ENCODE measurements around the gene SECTM1.
A peak's percentile ranks its signal among the peaks of the same experiment; 100 is the strongest.

Gene SECTM1

GRCh38 chr17:82327289-82327688 is 6.3 kb downstream of the SECTM1 start:
- DNase-seq: no peak

- no peak for DNase-seq
Observed at GRCh38 chr17:82325286-82326180, 8.0 kb downstream of the SECTM1 start.

GRCh38 chr17:82324566-82325285 is 8.8 kb downstream of the SECTM1 start:
- no peak for DNase-seq

DNA sequence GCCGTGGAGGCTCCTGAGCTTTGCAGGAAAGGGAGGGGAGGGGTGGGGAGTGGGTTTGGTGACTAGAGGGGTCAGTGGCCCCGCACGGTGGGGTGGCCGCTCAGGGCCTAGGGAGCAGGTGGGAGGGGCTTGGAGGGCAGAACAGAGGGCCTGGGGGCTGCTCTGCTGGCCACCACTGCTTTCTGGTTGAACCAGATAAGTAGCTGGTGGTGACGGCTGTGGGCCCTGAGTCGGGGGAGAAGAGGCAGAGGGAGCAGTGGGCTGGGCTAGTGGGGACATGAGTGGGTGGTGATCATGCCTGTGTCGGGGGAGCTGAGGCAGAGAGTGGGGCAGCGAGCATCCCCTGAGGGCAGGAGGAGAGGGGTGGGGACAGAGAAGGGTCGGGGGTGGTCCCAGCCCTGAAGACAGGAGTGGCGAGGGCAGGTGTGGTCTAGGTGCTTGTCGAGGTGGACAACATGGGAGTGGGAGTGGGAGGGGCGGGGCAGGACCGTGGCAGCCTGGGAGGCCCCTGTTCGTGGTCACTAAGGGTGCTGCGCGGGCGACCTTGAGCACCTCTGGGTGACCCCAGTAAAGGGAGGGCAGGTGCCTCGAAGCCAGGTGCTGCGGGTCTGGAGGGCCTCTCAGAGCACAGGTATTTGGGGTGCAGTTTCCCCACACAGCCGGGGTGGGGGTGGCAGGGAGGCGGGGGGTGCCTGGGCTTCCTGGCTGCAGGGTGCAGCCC is 9.9 kb downstream of the SECTM1 start:
- no peak for DNase-seq

GRCh38 chr17:82322526-82323453 is 10.8 kb downstream of the SECTM1 start:
- DNase-seq: no peak

DNA sequence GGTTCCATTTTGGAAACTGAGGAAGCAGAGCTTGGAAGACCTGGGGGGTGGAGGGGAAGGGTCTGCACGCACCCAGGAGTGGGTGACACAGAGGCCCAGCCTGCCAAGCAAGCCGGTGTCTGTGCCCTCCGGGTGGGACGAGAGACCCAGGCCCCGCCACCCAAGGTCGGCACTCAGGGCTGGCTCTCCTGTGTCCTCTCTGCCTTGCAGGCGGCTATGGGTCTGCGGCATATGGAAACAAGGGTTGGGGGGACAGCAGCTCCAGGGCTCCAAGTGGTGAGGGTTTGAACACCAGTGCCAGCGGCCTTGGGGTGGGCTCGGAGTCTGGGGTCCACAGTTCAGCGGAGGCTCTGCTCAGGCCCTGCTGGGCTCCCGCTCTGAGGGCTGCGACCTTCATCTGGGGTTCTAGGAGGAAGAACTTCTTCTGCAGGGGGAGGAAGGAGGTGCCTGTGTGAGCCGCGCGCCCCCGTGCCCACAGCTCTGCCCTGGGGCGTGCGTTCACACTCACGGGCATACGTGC is 11.6 kb downstream of the SECTM1 start:
- no peak for DNase-seq

- DNase-seq: peak; percentile 17
Observed at GRCh38 chr17:82320956-82321927, 12.3 kb downstream of the SECTM1 start.

DNA sequence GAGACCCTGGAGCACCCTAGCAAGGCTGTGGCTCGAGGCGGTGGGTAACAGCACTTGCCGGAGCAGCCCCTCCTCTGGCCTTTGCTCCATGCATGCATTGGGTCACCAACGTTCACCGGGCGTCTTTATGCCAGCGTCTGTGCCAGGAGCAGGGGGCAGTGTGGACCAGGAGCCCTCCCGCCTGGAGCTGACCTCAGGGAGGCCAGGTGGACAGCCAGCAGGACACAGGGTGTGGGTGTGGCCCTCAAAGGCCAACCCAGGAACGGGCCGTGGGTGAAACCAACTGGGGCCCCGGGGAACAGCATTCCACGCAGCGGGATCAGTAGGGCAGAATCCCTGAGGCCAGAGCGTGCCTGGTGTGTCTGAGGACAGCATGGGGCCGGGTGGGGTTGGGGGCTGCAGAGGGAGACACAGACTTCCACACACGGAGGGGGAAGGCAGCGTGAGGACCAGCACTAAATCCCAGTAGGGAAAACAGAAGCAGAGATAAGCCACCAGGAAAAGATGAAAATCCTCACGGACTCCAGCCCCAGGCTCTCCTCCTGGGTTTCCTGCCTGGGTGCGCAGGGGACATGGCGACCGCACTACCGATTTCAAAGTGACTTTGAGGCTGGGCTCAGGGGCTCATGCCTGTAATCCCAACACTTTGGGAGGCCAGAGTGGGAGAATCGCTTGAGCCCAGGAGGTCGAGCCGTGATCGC is 13.3 kb downstream of the SECTM1 start:
- DNase-seq: no peak

- DNase-seq: no peak
Observed at GRCh38 chr17:82319619-82320062, 13.9 kb downstream of the SECTM1 start.

DNA sequence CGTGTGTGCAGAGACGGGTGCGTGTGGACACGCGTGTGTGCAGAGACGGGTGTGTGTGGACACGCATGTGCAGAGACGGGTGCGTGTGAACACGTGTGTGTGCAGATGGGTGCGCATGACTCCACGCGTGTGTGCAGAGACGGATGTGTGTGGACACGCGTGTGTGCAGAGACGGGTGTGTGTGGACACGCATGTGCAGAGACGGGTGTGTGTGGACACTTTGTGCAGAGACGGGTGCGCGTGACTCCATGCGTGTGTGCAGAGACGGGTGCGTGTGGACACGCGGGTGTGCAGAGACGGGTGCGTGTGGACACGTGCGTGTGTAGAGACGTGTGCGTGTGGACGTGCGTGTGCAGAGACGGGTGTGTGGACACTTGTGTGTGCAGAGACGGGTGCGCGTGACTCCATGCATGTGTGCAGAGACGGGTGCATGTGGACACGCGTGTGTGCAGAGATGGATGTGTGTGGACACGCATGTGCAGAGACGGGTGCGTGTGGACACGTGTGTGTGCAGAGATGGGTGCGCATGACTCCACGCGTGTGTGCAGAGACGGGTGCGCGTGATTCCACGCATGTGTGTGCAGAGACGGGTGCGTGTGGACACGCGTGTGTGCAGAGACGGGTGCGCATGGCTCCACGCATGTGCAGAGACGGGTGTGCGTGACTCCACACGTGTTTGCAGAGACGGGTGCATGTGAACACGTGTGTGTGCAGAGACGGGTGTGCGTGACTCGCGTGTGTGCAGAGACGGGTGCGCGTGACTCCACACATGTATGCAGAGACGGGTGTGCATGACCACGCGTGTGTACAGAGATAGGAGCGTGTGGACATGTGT is 14.6 kb downstream of the SECTM1 start:
- DNase-seq: no peak

- no peak for DNase-seq
Observed at GRCh38 chr17:82318169-82318498, 15.4 kb downstream of the SECTM1 start.

DNA sequence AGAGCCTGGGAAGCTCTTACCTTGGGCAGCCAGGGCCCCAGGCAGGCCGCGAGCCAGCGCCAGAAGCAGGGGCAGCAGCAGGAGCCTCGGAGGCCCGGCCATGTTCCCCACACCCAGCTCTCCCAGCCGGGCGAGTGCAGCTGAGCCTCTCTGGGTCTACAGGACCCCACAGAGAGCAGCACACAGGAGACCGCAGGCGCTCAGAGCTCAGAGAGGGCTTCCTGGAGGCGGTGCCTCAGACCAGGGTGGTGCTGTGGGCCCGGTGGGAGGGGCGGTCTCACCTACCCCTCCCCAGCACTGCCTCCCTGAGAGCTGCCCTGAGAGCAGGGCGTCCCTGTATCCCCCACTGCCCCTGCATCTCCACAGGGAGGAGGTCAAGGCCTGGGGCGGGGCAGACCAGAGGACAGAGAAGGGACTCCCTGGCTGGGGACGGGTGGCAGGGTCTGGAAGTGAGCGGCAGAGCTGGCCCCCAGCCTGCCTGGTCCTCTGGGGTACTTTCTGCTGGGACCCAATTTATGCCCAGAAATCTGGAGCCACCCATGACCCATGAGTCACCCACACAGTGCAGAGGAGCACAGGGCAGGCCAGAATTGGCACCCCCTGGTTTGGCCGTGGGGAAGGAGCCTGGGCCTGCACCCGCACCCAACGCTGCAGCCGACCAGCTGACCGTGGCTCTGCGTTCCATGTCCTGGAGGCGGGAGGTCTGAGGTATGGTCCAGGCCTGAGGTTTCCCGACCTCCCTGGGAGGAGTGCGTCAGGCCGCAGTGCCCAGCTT is 16.0 kb downstream of the SECTM1 start, which contains the start of gene CD7:
CD7 (minus strand) TSS at position 215 of the 775 bp plus-strand sequence; CDS start at position 102, 113 bp downstream.
- DNase-seq: no peak

DNA sequence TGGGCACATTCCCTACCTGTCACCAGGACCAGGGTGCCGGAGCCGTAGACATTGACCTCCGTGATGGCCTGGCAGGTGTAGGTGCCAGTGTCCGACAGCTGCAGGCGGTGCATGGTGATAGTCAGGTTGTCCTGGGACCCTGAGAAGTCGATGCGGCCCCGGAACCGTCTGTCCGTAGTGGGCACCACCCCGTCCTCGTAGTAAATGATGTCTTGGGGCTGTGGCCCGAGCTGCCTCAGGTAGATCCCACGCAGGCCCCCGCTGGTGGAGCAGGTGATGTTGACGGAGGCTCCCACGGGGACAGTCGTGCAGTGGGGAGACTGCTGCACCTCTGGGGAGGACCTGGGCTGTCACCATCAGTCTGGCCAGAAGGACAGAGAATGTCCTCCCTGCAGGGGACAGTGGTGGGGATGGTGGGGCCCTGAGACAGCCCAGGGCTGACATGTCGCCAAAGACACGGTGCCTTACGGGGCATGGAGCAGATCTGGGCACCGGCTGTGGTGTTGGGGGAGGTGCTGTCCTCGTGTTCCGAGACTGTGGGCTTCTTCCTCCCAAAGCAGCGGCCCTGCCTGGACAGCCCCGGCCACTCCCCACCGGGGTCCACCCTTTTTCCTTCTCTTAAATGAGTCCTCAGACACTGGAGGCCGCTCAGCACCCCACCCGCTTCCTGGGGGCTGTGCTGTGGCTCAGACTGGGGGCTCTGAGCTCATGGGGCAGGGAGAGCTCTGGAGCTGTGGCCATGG is 16.7 kb downstream of the SECTM1 start:
- no peak for DNase-seq

GRCh38 chr17:82315703-82316358 is 17.7 kb downstream of the SECTM1 start:
- no peak for DNase-seq

DNA sequence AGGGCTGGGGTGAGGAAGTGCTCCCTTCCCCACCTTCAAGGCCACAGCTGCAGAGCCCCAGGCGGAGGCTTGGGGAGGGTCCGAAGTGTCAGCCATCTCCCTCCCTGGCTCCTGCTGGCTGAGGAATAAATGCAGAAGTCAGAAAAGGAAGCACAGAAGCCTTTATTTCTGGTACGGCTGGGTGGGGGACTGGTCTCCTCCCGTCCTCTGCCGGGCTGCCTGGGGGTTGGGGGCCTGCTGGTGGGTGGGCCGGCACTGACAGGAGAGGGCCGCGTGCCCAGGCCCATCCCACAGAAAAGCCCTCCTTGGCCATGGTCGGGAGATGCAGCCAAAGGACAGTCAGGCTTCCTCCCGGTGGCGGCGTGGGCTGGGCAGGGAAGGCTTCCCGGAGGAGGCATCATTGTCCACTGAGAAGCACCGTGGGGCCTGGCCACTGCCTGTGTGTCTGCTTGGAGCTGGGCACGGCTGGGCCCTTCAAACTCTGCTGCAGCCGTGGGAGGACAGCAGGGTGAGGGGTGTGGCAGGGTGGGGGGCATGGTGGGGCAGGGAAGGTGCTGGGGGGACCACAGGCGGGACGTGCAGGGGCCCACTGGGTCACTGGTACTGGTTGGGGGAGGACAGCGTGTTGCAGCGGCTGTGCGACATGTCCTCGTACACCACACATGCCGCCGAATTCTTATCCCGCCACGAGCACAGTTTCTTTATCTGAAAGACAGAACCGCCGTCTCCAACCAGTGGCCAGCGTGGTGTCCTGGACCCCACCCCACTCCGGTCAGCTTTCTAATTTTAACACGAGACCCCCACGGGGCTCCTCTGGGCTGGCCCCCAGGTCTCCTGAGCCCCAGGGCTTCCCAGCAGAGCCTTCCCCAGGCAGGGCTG is 18.6 kb downstream of the SECTM1 start:
- no peak for DNase-seq

All from NCI-H774 (cell line).